IMR-90 (cell line): ENCODE data around the gene EDIL3. TPM values are rescaled to one million over a fixed set of nuclear protein-coding genes. Genes with fewer than 3 reads are reported as not detected.

Experiments used
- ATAC-seq: fragments of 200-7000 bp; cut with Tn5 transposase; 2 replicates; pipeline ENCODE4 v1.9.1; 2020; ENCODE audit warnings: low read depth, mild to moderate bottlenecking, moderate library complexity
- BruUV-seq: library from RNA; stranded (reverse); fragments of 400-500 nt; replicated peaks from 2 replicates; lab custom pipeline; 2021; lab: Mats Ljungman, UMichigan
- CTCF ChIA-PET: fragments of 300-600 bp; formaldehyde crosslinking; extraction: SDS; loops from one replicate; lab custom pipeline; 2021; ENCODE audit warnings: antibody characterized with exemption; lab: Yijun Ruan, JAX
- POLR2A ChIA-PET: fragments of 300-600 bp; sonication (Branson Sonifier 250); formaldehyde crosslinking; loops from one replicate; lab custom pipeline; 2022; ENCODE audit warnings: antibody characterized with exemption; ENCODE audit not compliant: unreplicated experiment; lab: Charles Lee
- DNase-seq: peaks from one replicate; pipeline ENCODE4 v3.0.0; 2013
- H2AFZ ChIP-seq: replicated peaks from 2 replicates; pipeline ENCODE3; 2013; ENCODE audit warnings: low read length, mild to moderate bottlenecking; ENCODE audit not compliant: poor library complexity
- H2AK5ac ChIP-seq: 2 replicates; pipeline ENCODE4 v1.6.1; 2013; ENCODE audit warnings: low read depth, low read length, inconsistent platforms
- H2AK9ac ChIP-seq: replicated peaks from 2 replicates; pipeline ENCODE3; 2013; ENCODE audit warnings: mild to moderate bottlenecking, low read depth, low read length, moderate library complexity; ENCODE audit not compliant: poor library complexity
- H2BK120ac ChIP-seq: 2 replicates; pipeline ENCODE4 v1.6.1; 2013; ENCODE audit warnings: low read depth, low read length, inconsistent platforms
- H2BK15ac ChIP-seq: 3 replicates; pipeline ENCODE4 v1.6.1; 2013; ENCODE audit warnings: low read depth, low read length, inconsistent platforms
- H2BK20ac ChIP-seq: 2 replicates; pipeline ENCODE4 v1.6.1; 2013; ENCODE audit warnings: low read depth, mild to moderate bottlenecking, inconsistent platforms, low read length, moderate library complexity
- H2BK5ac ChIP-seq: 2 replicates; pipeline ENCODE4 v1.6.1; 2013; ENCODE audit warnings: mild to moderate bottlenecking, low read depth, low read length, inconsistent platforms; ENCODE audit not compliant: poor library complexity, severe bottlenecking
- H3K14ac ChIP-seq: replicated peaks from 2 replicates; pipeline ENCODE4 v1.6.1; 2013; ENCODE audit warnings: low read depth, low read length, inconsistent platforms
- H3K18ac ChIP-seq: 2 replicates; pipeline ENCODE4 v1.6.1; 2013; ENCODE audit warnings: low read depth, low read length, control low read depth
- H3K23ac ChIP-seq: 2 replicates; pipeline ENCODE4 v1.6.1; 2013; ENCODE audit warnings: low read depth, low read length, inconsistent platforms
- H3K27ac ChIP-seq: 2 replicates; pipeline ENCODE4 v1.5.1; 2013; ENCODE audit warnings: mild to moderate bottlenecking, control low read depth, low read length; ENCODE audit not compliant: insufficient read depth
- H3K27me3 ChIP-seq: 2 replicates; pipeline ENCODE4 v1.6.1; 2013; ENCODE audit warnings: low read length; ENCODE audit not compliant: control insufficient read depth, insufficient read depth
- H3K36me3 ChIP-seq: 2 replicates; pipeline ENCODE4 v1.6.1; 2013; ENCODE audit warnings: low read length, mixed read lengths; ENCODE audit not compliant: control insufficient read depth, insufficient read depth
- H3K4ac ChIP-seq: 2 replicates; pipeline ENCODE4 v1.6.1; 2013; ENCODE audit warnings: low read depth, low read length, inconsistent platforms
- H3K4me1 ChIP-seq: 2 replicates; pipeline ENCODE4 v1.6.1; 2013; ENCODE audit warnings: low read length, mixed read lengths; ENCODE audit not compliant: control insufficient read depth, insufficient read depth
- H3K4me2 ChIP-seq: 2 replicates; pipeline ENCODE4 v1.6.1; 2013; ENCODE audit warnings: low read depth, mild to moderate bottlenecking, control low read depth, low read length, moderate library complexity
- H3K4me3 ChIP-seq: 2 replicates; pipeline ENCODE4 v1.5.1; 2013; ENCODE audit warnings: low read depth, mild to moderate bottlenecking, control low read depth, low read length, moderate library complexity; ENCODE audit not compliant: insufficient read depth
- H3K56ac ChIP-seq: 2 replicates; pipeline ENCODE4 v1.6.1; 2013; ENCODE audit warnings: low read length, inconsistent platforms; ENCODE audit not compliant: insufficient read depth; ENCODE audit errors: extremely low read depth
- H3K79me1 ChIP-seq, 2 experiments: 2 replicates each; pipeline ENCODE4 v1.6.1; 2013; ENCODE audit warnings: low read length in 2 of 2, inconsistent platforms in 1 of 2, low read depth in 1 of 2
- H3K9ac ChIP-seq: 2 replicates; pipeline ENCODE4 v1.6.1; 2013; ENCODE audit warnings: low read depth, low read length, control low read depth
- H3K9me1 ChIP-seq: 2 replicates; pipeline ENCODE4 v1.6.1; 2013; ENCODE audit warnings: low read length, inconsistent platforms; ENCODE audit not compliant: insufficient read depth
- H3K9me3 ChIP-seq: 2 replicates; pipeline ENCODE4 v1.6.1; 2013; ENCODE audit warnings: low read length; ENCODE audit not compliant: control insufficient read depth, insufficient read depth
- H4K20me1 ChIP-seq: 2 replicates; pipeline ENCODE4 v1.6.1; 2013; ENCODE audit warnings: low read length, inconsistent platforms; ENCODE audit not compliant: insufficient read depth
- H4K5ac ChIP-seq: 2 replicates; pipeline ENCODE4 v1.6.1; 2013; ENCODE audit warnings: mild to moderate bottlenecking, low read depth, low read length, control low read depth
- H4K8ac ChIP-seq, 2 experiments: 2 replicates each; pipeline ENCODE4 v1.6.1; 2013; ENCODE audit warnings: low read depth in 2 of 2, low read length in 2 of 2, control low read depth in 1 of 2, inconsistent platforms in 1 of 2
- H4K91ac ChIP-seq: 2 replicates; pipeline ENCODE4 v1.6.1; 2013; ENCODE audit warnings: low read depth, low read length, inconsistent platforms; ENCODE audit not compliant: insufficient read depth
- BHLHE40 ChIP-seq: fragments of 150-350 bp; IDR thresholded peaks from 2 replicates; pipeline ENCODE4 v1.6.1; 2016; ENCODE audit warnings: mild to moderate bottlenecking, low read depth, low read length
- CEBPB ChIP-seq: IDR thresholded peaks from 2 replicates; pipeline ENCODE4 v1.6.1; 2012; ENCODE audit warnings: low read depth, low read length, improper control_type of control experiment
- CHD1 ChIP-seq: IDR thresholded peaks from 2 replicates; pipeline ENCODE4 v1.6.1; 2012; ENCODE audit warnings: low read depth, low read length, improper control_type of control experiment
- CTCF ChIP-seq: conservative IDR thresholded peaks from 2 replicates; pipeline ENCODE4 v1.5.1; 2012; ENCODE audit warnings: mild to moderate bottlenecking, low read depth, low read length, improper control_type of control experiment
- ELK1 ChIP-seq: fragments of 150-350 bp; IDR thresholded peaks from 2 replicates; pipeline ENCODE4 v1.6.1; 2016; ENCODE audit warnings: low read depth, mild to moderate bottlenecking, low read length, moderate library complexity, borderline replicate concordance
- FOS ChIP-seq: fragments of 150-350 bp; IDR thresholded peaks from 2 replicates; pipeline ENCODE4 v1.6.1; 2016; ENCODE audit warnings: low read depth, low read length
- MAFK ChIP-seq: IDR thresholded peaks from 2 replicates; pipeline ENCODE4 v1.6.1; 2012; ENCODE audit warnings: low read depth, low read length, improper control_type of control experiment
- MAZ ChIP-seq: IDR thresholded peaks from 2 replicates; pipeline ENCODE4 v1.6.1; 2012; ENCODE audit warnings: low read depth, mild to moderate bottlenecking, low read length, improper control_type of control experiment, moderate library complexity, borderline replicate concordance
- MXI1 ChIP-seq: IDR thresholded peaks from 2 replicates; pipeline ENCODE4 v1.6.1; 2012; ENCODE audit warnings: low read depth, mild to moderate bottlenecking, low read length, moderate library complexity, borderline replicate concordance
- POLR2A ChIP-seq: IDR thresholded peaks from 2 replicates; pipeline ENCODE4 v1.6.1; 2012; ENCODE audit warnings: mild to moderate bottlenecking, low read depth, low read length
- RAD21 ChIP-seq: IDR thresholded peaks from 2 replicates; pipeline ENCODE4 v1.6.1; 2012; ENCODE audit warnings: low read length, improper control_type of control experiment
- RCOR1 ChIP-seq: IDR thresholded peaks from 2 replicates; pipeline ENCODE4 v1.6.1; 2012; ENCODE audit warnings: mild to moderate bottlenecking, low read length, improper control_type of control experiment; ENCODE audit not compliant: insufficient replicate concordance
- RFX5 ChIP-seq: IDR thresholded peaks from 2 replicates; pipeline ENCODE4 v1.8.0; 2012; ENCODE audit warnings: low read depth, mild to moderate bottlenecking, low read length, moderate library complexity
- SMC3 ChIP-seq: fragments of 150-350 bp; IDR thresholded peaks from 2 replicates; pipeline ENCODE4 v1.6.1; 2016; ENCODE audit warnings: low read depth, mild to moderate bottlenecking, antibody characterized with exemption, low read length, moderate library complexity
- USF2 ChIP-seq: fragments of 150-350 bp; IDR thresholded peaks from 2 replicates; pipeline ENCODE4 v1.6.1; 2017; ENCODE audit warnings: mild to moderate bottlenecking, antibody characterized with exemption, low read length, low read depth
- WGBS, 2 experiments: methylation state at CpG; one replicate each; pipeline versions ENCODE4 v1.1.5 to v1.1.7; 2013; ENCODE audit warnings: missing lambda C conversion rate in 2 of 2; ENCODE audit not compliant: insufficient read length in 1 of 2; ENCODE audit errors: extremely low coverage in 2 of 2; 5-methylcytosine and 5-hydroxymethylcytosine counted together
- dilution Hi-C: fragments of 300-500 bp; cut with HindIII; formaldehyde crosslinking; loops from one replicate; pipeline ENCODE4 v1.14.3; 2018; ENCODE audit warnings: low sequenced_read_pairs; ENCODE audit not compliant: unreplicated experiment
- in situ Hi-C: fragments of 300-500 bp; cut with MboI; formaldehyde crosslinking; loops from 3 replicates; pipeline ENCODE4 v1.14.3; 2019; ENCODE audit warnings: low sequenced_read_pairs, inconsistent platforms, mixed read lengths
- intact Hi-C: fragments of 100-400 bp; cut with micrococcal nuclease; formaldehyde crosslinking; loops from 2 replicates; pipeline ENCODE4 v1.10.0; 2022
- polyA plus RNA-seq, 3 experiments: library from polyadenylated mRNA; depleted of rRNA; stranded (reverse); fragments of >200 nt; gene quantifications; 2 replicates each; pipeline ENCODE4 v1.2.3, GENCODE V29; 2012; ENCODE audit warnings: low replicate concordance in 1 of 3
- total RNA-seq: library from RNA; depleted of rRNA; stranded (reverse); fragments of >200 nt; gene quantifications from 2 replicates; pipeline ENCODE4 v1.2.3, GENCODE V29; 2012

The EDIL3 gene
- total and polyA plus RNA-seq, 2 of the 4 experiments (the other 2 are of a cell fraction) = 55.5 to 82.8 TPM

GRCh38 chr5:84259283-84260045 is 125.2 kb downstream of the EDIL3 start:
- no peak overlapping the region for H3K4me3 ChIP-seq
- no peaks in the 10 kb centered on the region for H3K9me3 ChIP-seq
- H3K23ac ChIP-seq = no peak overlapping the region
- no peaks in the 10 kb centered on the region; the same call in 1 of the 2 replicates for H3K9me1 ChIP-seq
- no peak overlapping the region for H2BK120ac ChIP-seq
- no peak overlapping the region for H2AFZ ChIP-seq
- H2BK15ac ChIP-seq = no peak overlapping the region
- no peak overlapping the region for H4K8ac ChIP-seq
- no peak overlapping the region for H2AK5ac ChIP-seq
- H4K5ac ChIP-seq = no peak overlapping the region
- 81% methylated on average over 2 of the region's 4 CpGs; no CpG with 5 or more reads in 1 of the 2 experiments for WGBS, 2 experiments
- H3K9ac ChIP-seq = no peak overlapping the region
- intact Hi-C loops (loop anchor here (5.0 to 10.0 kb wide), 2 partner anchors 123 to 785 kb away; partner anchors contain the start of gene EDIL3), dilution Hi-C loops (no loop called here), in situ Hi-C loops (loop anchor here (10.0 kb wide), 2 partner anchors 325 to 535 kb away; partner anchors contain the start of gene HAPLN1)
- H3K4me1 ChIP-seq = no peaks in the 10 kb centered on the region; the same call in 1 of the 2 replicates
- H3K4ac ChIP-seq = no peak overlapping the region
- peaks cover 13 to 17% of the 10 kb centered on the region in 2 experiments for H3K79me1 ChIP-seq
- BruUV-seq = no TSS peak
- no peaks in the 10 kb centered on the region for H4K20me1 ChIP-seq
- H3K14ac ChIP-seq = no peak overlapping the region
- no peak overlapping the region for H2BK5ac ChIP-seq
- no peak overlapping the region for H3K18ac ChIP-seq
- H3K4me2 ChIP-seq = no peak overlapping the region
- no peak overlapping the region for H4K91ac ChIP-seq
- H3K27ac ChIP-seq = no peak overlapping the region
- DNase-seq (no peak), ATAC-seq (no peak)
- ChIA-PET POLR2A (no interaction called here), CTCF (no interaction called here)
- no peak overlapping the region for H3K56ac ChIP-seq
- H2BK20ac ChIP-seq = no peak overlapping the region
- H2AK9ac ChIP-seq = no peak overlapping the region
- H3K36me3 ChIP-seq = no peaks in the 10 kb centered on the region
- no peak for TF ChIP-seq SMC3
- TF ChIP-seq POLR2A = no peak
- TF ChIP-seq MAZ = no peak
- no peak for TF ChIP-seq RAD21
- TF ChIP-seq RFX5 = no peak
- TF ChIP-seq BHLHE40 = no peak
- no peak for TF ChIP-seq CHD1
- no peak for TF ChIP-seq USF2
- no peak for TF ChIP-seq RCOR1
- TF ChIP-seq ELK1 = no peak
- TF ChIP-seq FOS = no peak
- TF ChIP-seq CTCF = no peak
- TF ChIP-seq MAFK = no peak
- TF ChIP-seq CEBPB = no peak
- TF ChIP-seq MXI1 = no peak
- H3K27me3 ChIP-seq = no peaks in the 10 kb centered on the region
